Osteocyte (in vitro differentiated cells): ENCODE measurements around the gene CTAGE9. TPM values are rescaled to one million over a fixed set of nuclear protein-coding genes. Genes with fewer than 3 reads are reported as not detected.

Source experiments
- DNase-seq: peaks from one replicate; pipeline ENCODE4 v3.0.0; 2021; ENCODE audit warnings: mixed read lengths; ENCODE audit not compliant: unreplicated experiment; ENCODE audit errors: extremely low spot score
- H3K27ac Mint-ChIP-seq: one replicate; pipeline ENCODE4 v1.8.0; 2021; ENCODE audit warnings: mild to moderate bottlenecking, mixed read lengths; ENCODE audit not compliant: unreplicated experiment
- H3K27me3 Mint-ChIP-seq: one replicate; pipeline ENCODE4 v1.8.0; 2021; ENCODE audit warnings: mixed read lengths; ENCODE audit not compliant: unreplicated experiment
- H3K36me3 Mint-ChIP-seq: one replicate; pipeline ENCODE4 v1.8.0; 2021; ENCODE audit warnings: mixed read lengths; ENCODE audit not compliant: unreplicated experiment
- H3K4me1 Mint-ChIP-seq: one replicate; pipeline ENCODE4 v1.8.0; 2021; ENCODE audit warnings: mixed read lengths; ENCODE audit not compliant: unreplicated experiment
- H3K4me3 Mint-ChIP-seq: one replicate; pipeline ENCODE4 v1.8.0; 2021; ENCODE audit warnings: mild to moderate bottlenecking, moderate library complexity, mixed read lengths; ENCODE audit not compliant: unreplicated experiment
- H3K9me3 Mint-ChIP-seq: one replicate; pipeline ENCODE4 v1.8.0; 2021; ENCODE audit warnings: mixed read lengths; ENCODE audit not compliant: unreplicated experiment
- total RNA-seq: library from RNA; stranded (reverse); gene quantifications from 2 replicates; pipeline ENCODE4 v1.2.1, GENCODE V29; 2021
- TF ChIP-seq, protein P1 (sequence below): fragments of 200-600 bp; sonication (generic); IDR thresholded peaks from 2 replicates; pipeline ENCODE4 v1.5.0; 2021; ENCODE audit warnings: antibody characterized with exemption, mild to moderate bottlenecking, moderate library complexity

The CTAGE9 gene
- total RNA-seq, 1 donor from 2014 or later: not detected

DNA sequence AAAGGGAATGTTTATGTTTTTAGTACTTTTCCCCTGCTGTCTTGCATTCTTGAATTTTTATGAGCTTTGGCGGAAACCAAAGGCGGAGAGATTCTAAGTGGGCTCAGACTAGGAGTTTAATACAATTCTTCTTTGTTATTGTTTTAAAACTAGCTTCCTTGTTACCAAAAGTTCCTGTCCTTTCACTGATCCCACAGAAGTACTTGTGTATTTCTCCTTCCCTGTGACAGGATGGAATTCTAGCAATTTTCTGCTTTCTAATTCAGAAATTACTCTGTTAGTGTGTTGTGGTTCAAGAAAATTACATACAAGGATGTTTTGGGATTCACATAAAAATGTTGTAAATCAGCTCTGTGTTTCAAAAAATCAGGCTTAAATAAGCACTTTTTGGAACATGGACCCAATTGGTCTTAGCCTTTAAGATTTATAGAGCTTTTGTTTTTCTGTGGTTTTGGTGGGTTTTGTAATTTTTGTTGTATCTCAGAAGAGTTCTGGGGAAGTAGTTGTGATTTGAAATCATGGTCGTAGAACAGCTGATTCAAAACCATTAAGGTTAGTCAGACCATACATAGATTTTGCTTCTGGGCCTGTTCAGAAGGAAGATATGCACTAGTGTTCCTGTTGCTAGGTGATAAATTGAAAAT lies 17.6 kb upstream of the CTAGE9 start:
- TF ChIP-seq, protein P1, sequence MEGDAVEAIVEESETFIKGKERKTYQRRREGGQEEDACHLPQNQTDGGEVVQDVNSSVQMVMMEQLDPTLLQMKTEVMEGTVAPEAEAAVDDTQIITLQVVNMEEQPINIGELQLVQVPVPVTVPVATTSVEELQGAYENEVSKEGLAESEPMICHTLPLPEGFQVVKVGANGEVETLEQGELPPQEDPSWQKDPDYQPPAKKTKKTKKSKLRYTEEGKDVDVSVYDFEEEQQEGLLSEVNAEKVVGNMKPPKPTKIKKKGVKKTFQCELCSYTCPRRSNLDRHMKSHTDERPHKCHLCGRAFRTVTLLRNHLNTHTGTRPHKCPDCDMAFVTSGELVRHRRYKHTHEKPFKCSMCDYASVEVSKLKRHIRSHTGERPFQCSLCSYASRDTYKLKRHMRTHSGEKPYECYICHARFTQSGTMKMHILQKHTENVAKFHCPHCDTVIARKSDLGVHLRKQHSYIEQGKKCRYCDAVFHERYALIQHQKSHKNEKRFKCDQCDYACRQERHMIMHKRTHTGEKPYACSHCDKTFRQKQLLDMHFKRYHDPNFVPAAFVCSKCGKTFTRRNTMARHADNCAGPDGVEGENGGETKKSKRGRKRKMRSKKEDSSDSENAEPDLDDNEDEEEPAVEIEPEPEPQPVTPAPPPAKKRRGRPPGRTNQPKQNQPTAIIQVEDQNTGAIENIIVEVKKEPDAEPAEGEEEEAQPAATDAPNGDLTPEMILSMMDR: no peak
- Mint-ChIP-seq H3K4me1 (peaks cover 12% of the 10 kb centered on the region), H3K27ac (peak overlapping the region; percentile 27), H3K9me3 (no peaks in the 10 kb centered on the region), H3K27me3 (no peaks in the 10 kb centered on the region), H3K36me3 (no peaks in the 10 kb centered on the region), H3K4me3 (no peak overlapping the region)
- DNase-seq: no peak

DNA sequence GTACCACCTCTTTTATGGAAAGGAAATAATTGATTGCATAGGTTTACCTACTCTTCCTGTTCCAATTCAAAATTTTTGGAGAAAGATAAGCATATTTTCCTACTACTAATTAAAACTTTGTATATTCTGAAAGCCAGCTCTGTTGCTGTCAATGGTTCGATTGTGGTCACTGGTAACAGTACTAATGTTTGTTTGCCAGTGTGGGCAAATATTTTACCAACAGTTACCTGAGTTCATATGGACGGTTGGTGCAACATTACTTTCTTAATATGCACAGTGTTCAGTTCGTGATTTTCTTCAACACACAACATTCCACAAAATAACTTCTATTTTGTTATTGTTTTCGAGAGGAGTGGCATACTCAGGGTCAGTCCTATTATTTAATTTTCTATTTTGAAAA lies 17.1 kb upstream of the CTAGE9 start:
- no peaks in the 10 kb centered on the region for H3K36me3 Mint-ChIP-seq
- H3K27ac Mint-ChIP-seq: no peak overlapping the region
- H3K27me3 Mint-ChIP-seq: no peaks in the 10 kb centered on the region
- no peak overlapping the region for H3K4me3 Mint-ChIP-seq
- H3K9me3 Mint-ChIP-seq: no peaks in the 10 kb centered on the region
- TF ChIP-seq, protein P1: no peak
- peaks cover 9% of the 10 kb centered on the region for H3K4me1 Mint-ChIP-seq
- no peak for DNase-seq

DNA sequence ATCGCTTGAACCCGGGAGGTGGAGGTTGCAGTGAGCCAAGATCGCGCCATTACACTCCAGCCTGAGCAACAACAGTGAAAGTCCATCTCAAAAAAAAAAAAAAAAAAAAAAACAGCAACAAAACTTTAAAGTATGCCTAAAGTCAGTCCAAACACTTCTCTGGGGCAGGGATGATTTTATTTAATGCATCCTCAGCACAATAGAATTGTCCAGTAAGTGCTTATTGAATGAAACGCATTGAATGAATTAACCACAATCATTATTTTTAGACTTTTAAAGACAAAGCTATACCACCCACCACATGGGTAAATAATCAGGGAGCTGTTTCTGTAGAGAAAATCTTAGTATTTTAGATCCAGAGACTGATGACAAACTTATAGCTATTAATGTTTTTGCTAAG lies 16.6 kb upstream of the CTAGE9 start:
- TF ChIP-seq, protein P1: no peak
- Mint-ChIP-seq H3K36me3 (no peaks in the 10 kb centered on the region), H3K9me3 (no peaks in the 10 kb centered on the region), H3K4me3 (no peak overlapping the region), H3K4me1 (peaks cover 9% of the 10 kb centered on the region), H3K27ac (no peak overlapping the region), H3K27me3 (no peaks in the 10 kb centered on the region)
- DNase-seq: no peak

DNA sequence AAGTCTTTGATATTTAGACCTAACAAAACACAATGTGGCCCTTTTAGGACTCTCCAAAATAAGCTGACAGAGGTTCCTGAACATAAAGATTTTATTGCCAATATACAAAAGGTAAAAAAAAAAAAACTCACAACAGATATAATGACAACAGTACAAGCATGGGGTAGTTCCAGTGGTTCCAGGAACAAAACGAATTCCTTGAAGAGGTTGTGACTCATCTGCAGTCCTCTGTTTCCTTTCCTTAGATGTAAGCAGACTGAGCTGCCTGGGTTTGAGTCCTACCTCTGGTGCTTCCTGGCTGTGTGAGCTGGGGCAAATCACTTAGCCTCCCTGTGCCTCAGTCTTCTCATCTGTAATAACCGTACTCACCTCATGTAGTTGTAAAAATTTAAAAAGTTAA lies 13.3 kb upstream of the CTAGE9 start:
- TF ChIP-seq, protein P1: no peak
- H3K9me3 Mint-ChIP-seq: no peaks in the 10 kb centered on the region
- peaks cover 9% of the 10 kb centered on the region for H3K4me1 Mint-ChIP-seq
- H3K27ac Mint-ChIP-seq: no peak overlapping the region
- peaks cover 2% of the 10 kb centered on the region for H3K27me3 Mint-ChIP-seq
- H3K4me3 Mint-ChIP-seq: no peak overlapping the region
- no peak for DNase-seq
- no peaks in the 10 kb centered on the region for H3K36me3 Mint-ChIP-seq

GRCh38 chr6:131721161-131721560 lies 10.3 kb upstream of the CTAGE9 start:
- Mint-ChIP-seq H3K4me1 (no peaks in the 10 kb centered on the region), H3K36me3 (no peaks in the 10 kb centered on the region), H3K9me3 (no peaks in the 10 kb centered on the region), H3K27ac (no peak overlapping the region), H3K4me3 (no peak overlapping the region), H3K27me3 (peaks cover 2% of the 10 kb centered on the region)
- DNase-seq: no peak
- TF ChIP-seq, protein P1: no peak
